DMS79 (cell line): Measurements from ENCODE around the gene KRTAP10-3.
"Not testable (repeated sequence)": the region's sequence is repeated elsewhere in the genome, so short reads cannot be mapped to it uniquely, and the experiment has no call there.

Source experiments
- DNase-seq: peaks from one replicate; lab custom pipeline; 2025; lab: John Stamatoyannopoulos, UW

Gene KRTAP10-3

GRCh38 chr21:44590311-44590721, 31.7 kb upstream of the KRTAP10-3 start:
- no peak for DNase-seq

GRCh38 chr21:44589586-44590305, 31.2 kb upstream of the KRTAP10-3 start:
- DNase-seq: no peak

- DNase-seq: no peak
Observed at GRCh38 chr21:44589094-44589493, 30.5 kb upstream of the KRTAP10-3 start.

- no peak for DNase-seq
Observed at GRCh38 chr21:44585892-44586291, 27.3 kb upstream of the KRTAP10-3 start.

GRCh38 chr21:44583800-44584147, 25.2 kb upstream of the KRTAP10-3 start:
- no peak for DNase-seq

- DNase-seq: no peak
Observed at GRCh38 chr21:44583089-44583799, 24.6 kb upstream of the KRTAP10-3 start.

- DNase-seq: no peak
Observed at GRCh38 chr21:44582055-44582454, 23.5 kb upstream of the KRTAP10-3 start.

- no peak for DNase-seq
Observed at GRCh38 chr21:44581158-44581557, 22.6 kb upstream of the KRTAP10-3 start.

GRCh38 chr21:44580231-44580821, 21.7 kb upstream of the KRTAP10-3 start, which contains the start of gene KRTAP10-5:
KRTAP10-5 (minus strand) TSS chr21:44580604; CDS start chr21:44580578, 26 bp downstream.
- DNase-seq: not testable (repeated sequence)

GRCh38 chr21:44579833-44580144, 21.2 kb upstream of the KRTAP10-3 start:
- no peak for DNase-seq

- DNase-seq: no peak
Observed at GRCh38 chr21:44579056-44579832, 20.6 kb upstream of the KRTAP10-3 start.

- no peak for DNase-seq
Observed at GRCh38 chr21:44578371-44579055, 19.9 kb upstream of the KRTAP10-3 start.

- DNase-seq: no peak
Observed at GRCh38 chr21:44576025-44576420, 17.4 kb upstream of the KRTAP10-3 start.

GRCh38 chr21:44575307-44576024, 16.9 kb upstream of the KRTAP10-3 start:
- no peak for DNase-seq

GRCh38 chr21:44574457-44575306, 16.1 kb upstream of the KRTAP10-3 start:
- no peak for DNase-seq

GRCh38 chr21:44573630-44574456, 15.2 kb upstream of the KRTAP10-3 start, which contains the start of gene KRTAP10-4:
KRTAP10-4 (plus strand) TSS chr21:44573729; CDS start chr21:44573759, 30 bp downstream.
- DNase-seq: not testable (repeated sequence)

- no peak for DNase-seq
Observed at GRCh38 chr21:44572959-44573583, 14.5 kb upstream of the KRTAP10-3 start.

- DNase-seq: no peak
Observed at GRCh38 chr21:44571844-44572782, 13.5 kb upstream of the KRTAP10-3 start.
